CD4-positive, alpha-beta T cell (primary cell): ENCODE data around the gene PDCD10. TPM values are rescaled to one million over a fixed set of nuclear protein-coding genes. Genes with fewer than 3 reads are reported as not detected.

ENCODE experiments used
- ATAC-seq: fragments of 200-7000 bp; cut with Tn5 transposase; one replicate; pipeline ENCODE4 v1.10.0; 2022; ENCODE audit warnings: mild to moderate bottlenecking; ENCODE audit not compliant: poor library complexity
- CTCF ChIA-PET: fragments of 350-600 bp; sonication (Branson Sonifier 250); formaldehyde crosslinking; loops from one replicate; lab custom pipeline; 2021; ENCODE audit warnings: antibody characterized with exemption, inconsistent platforms; lab: Charles Lee
- POLR2A ChIA-PET: fragments of 350-600 bp; sonication (Branson Sonifier 250); formaldehyde crosslinking; loops from one replicate; lab custom pipeline; 2021; ENCODE audit warnings: antibody characterized with exemption, inconsistent platforms; lab: Charles Lee
- DNase-seq, 14 experiments: peaks; one replicate each; pipeline ENCODE4 v3.0.0-alpha.2; 2013 to 2020; ENCODE audit warnings: mixed read lengths in 2 of 14
- H3K27ac ChIP-seq, 2 donors: one replicate each; pipeline versions ENCODE4 v1.5.1 to v1.7.0; 2013; ENCODE audit warnings: low read length in 2 of 2, low read depth in 1 of 2, mild to moderate bottlenecking in 1 of 2
- H3K27me3 ChIP-seq, 2 experiments: 1 replicate in 1 of 2; 2 replicates in 1 of 2; pipeline versions ENCODE4 v1.6.1 to v1.7.0; 2013; ENCODE audit warnings: low read length in 2 of 2, control low read depth in 1 of 2, mild to moderate bottlenecking in 1 of 2, moderate library complexity in 1 of 2; ENCODE audit not compliant: insufficient read depth in 2 of 2, control insufficient read depth in 1 of 2
- H3K36me3 ChIP-seq: one replicate; pipeline ENCODE4 v1.6.1; 2013; ENCODE audit warnings: low read length, control low read depth; ENCODE audit not compliant: insufficient read depth
- H3K4me1 ChIP-seq: one replicate; pipeline ENCODE4 v1.6.1; 2013; ENCODE audit warnings: low read length, control low read depth; ENCODE audit not compliant: insufficient read depth
- H3K4me3 ChIP-seq: one replicate; pipeline ENCODE4 v1.5.1; 2013; ENCODE audit warnings: mild to moderate bottlenecking, low read length, moderate library complexity
- H3K9me3 ChIP-seq, 2 experiments: 1 replicate in 1 of 2; 2 replicates in 1 of 2; pipeline versions ENCODE4 v1.6.1 to v1.7.0; 2013; ENCODE audit warnings: low read length in 2 of 2, mild to moderate bottlenecking in 2 of 2, control low read depth in 1 of 2, moderate library complexity in 1 of 2; ENCODE audit not compliant: control insufficient read depth in 1 of 2, insufficient read depth in 1 of 2
- H3K27ac Mint-ChIP-seq: one replicate; pipeline ENCODE4 v1.8.0; 2020; ENCODE audit warnings: mixed read lengths
- H3K27me3 Mint-ChIP-seq: one replicate; pipeline ENCODE4 v1.8.0; 2021; ENCODE audit warnings: mixed read lengths
- H3K36me3 Mint-ChIP-seq: one replicate; pipeline ENCODE4 v1.8.0; 2021; ENCODE audit warnings: low read depth, mixed read lengths
- H3K4me1 Mint-ChIP-seq: one replicate; pipeline ENCODE4 v1.8.0; 2021; ENCODE audit warnings: low read depth, mixed read lengths
- H3K4me3 Mint-ChIP-seq: one replicate; pipeline ENCODE4 v1.8.0; 2020; ENCODE audit warnings: mild to moderate bottlenecking, mixed read lengths
- H3K9me3 Mint-ChIP-seq: one replicate; pipeline ENCODE4 v1.8.0; 2020; ENCODE audit warnings: mixed read lengths
- intact Hi-C, 2 experiments: fragments of 100-400 bp; cut with DNase I in 1 of 2; cut with micrococcal nuclease in 1 of 2; formaldehyde crosslinking; loops; one replicate each; pipeline versions ENCODE4 v1.15.1 to v1.9.0; 2023 to 2025; cut with DNase I, micrococcal nuclease
- total RNA-seq, 174 experiments: library from RNA in 2 of 174; stranded (reverse) in 2 of 174; gene quantifications; one replicate each; pipeline ENCODE4 v1.2.3 and lab custom pipeline; 2021 to 2026
- TF ChIP-seq, protein P1 (sequence below): fragments of 200-600 bp; IDR thresholded peaks from one replicate; pipeline ENCODE4 v1.8.0; 2022; ENCODE audit warnings: antibody characterized with exemption, mild to moderate bottlenecking

The PDCD10 gene
- total RNA-seq, 2 experiments from 2014 or later: 19.0 to 22.8 TPM

DNA sequence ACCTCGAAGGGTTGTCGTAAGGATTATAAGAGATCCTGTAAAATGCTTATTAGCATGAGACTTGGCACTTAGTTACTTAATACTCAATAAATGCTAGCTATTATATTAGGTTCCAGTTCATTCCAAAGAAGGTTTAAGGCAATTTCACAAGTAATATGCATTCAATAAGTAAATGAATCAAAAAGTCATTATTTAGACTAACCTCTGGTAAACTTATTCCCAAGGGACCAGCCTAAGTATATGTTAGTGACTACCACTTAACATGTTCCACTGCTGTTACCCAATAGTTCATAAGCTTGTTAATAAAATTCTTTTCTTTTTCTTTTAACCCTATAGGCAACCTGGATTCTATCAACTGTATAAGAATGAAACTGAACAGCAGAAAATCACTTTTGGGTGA lies 5.1 kb downstream of the PDCD10 start:
- TF ChIP-seq, protein P1, sequence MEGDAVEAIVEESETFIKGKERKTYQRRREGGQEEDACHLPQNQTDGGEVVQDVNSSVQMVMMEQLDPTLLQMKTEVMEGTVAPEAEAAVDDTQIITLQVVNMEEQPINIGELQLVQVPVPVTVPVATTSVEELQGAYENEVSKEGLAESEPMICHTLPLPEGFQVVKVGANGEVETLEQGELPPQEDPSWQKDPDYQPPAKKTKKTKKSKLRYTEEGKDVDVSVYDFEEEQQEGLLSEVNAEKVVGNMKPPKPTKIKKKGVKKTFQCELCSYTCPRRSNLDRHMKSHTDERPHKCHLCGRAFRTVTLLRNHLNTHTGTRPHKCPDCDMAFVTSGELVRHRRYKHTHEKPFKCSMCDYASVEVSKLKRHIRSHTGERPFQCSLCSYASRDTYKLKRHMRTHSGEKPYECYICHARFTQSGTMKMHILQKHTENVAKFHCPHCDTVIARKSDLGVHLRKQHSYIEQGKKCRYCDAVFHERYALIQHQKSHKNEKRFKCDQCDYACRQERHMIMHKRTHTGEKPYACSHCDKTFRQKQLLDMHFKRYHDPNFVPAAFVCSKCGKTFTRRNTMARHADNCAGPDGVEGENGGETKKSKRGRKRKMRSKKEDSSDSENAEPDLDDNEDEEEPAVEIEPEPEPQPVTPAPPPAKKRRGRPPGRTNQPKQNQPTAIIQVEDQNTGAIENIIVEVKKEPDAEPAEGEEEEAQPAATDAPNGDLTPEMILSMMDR: no peak
- Mint-ChIP-seq H3K4me3 (no peak overlapping the region), H3K27me3 (no peaks in the 10 kb centered on the region), H3K4me1 (peaks cover 50% of the 10 kb centered on the region), H3K27ac (no peak overlapping the region), H3K36me3 (peaks cover 12% of the 10 kb centered on the region), H3K9me3 (no peaks in the 10 kb centered on the region)
- intact Hi-C loops: no loop called here
- H3K27me3 ChIP-seq: no peaks in the 10 kb centered on the region
- peaks cover under 1% of the 10 kb centered on the region for H3K36me3 ChIP-seq
- CTCF ChIA-PET: interaction anchor here (0.8 kb wide), 1 partner anchor 13 kb away, joined by 4 read pairs; no protein-coding TSS in a partner anchor
- ATAC-seq (no peak), DNase-seq (no peak)
- POLR2A ChIA-PET: no interaction called here
- no peak overlapping the region for H3K4me3 ChIP-seq
- no peak overlapping the region for H3K27ac ChIP-seq
- H3K4me1 ChIP-seq: peaks cover 12% of the 10 kb centered on the region
- H3K9me3 ChIP-seq: no peaks in the 10 kb centered on the region

DNA sequence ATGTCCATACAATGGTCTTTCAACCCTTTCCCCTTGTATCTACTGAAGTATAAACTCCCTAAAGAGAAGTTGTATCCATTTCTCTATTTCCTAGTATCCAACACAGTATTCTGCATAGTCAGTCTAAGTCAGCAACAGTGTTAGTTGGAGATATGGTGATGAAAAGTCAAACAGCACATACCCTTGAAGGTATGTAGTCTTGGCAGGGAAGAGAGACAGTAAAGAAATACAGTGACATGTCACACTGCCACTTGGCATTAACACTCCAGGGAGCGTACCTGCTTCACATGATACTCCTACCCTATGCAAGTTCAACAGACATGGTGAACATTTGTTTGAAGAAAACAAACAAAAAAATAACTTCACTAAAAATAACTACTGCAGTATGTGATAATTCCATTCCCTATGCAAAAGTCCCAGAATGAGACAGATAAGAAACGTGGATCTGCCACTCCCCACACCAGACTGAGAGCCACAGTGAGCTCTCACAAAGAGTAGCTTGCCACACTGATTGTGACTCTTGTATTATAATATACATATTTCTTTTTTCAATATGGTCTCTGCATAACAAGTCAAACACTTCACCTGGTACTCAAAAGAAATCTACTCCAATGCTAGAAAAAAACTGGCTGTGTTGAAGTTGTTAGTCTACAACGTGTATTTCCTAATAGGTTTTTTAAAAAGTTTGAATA lies 5.9 kb downstream of the PDCD10 start:
- DNase-seq (no peak), ATAC-seq (no peak)
- Histone ChIP-seq H3K27me3 (no peaks in the 10 kb centered on the region), H3K9me3 (no peaks in the 10 kb centered on the region), H3K27ac (no peak overlapping the region), H3K4me1 (peaks cover 12% of the 10 kb centered on the region), H3K36me3 (peaks cover 2% of the 10 kb centered on the region), H3K4me3 (no peak overlapping the region)
- peaks cover 58% of the 10 kb centered on the region for H3K4me1 Mint-ChIP-seq
- POLR2A ChIA-PET: no interaction called here
- CTCF ChIA-PET: no interaction called here
- no peaks in the 10 kb centered on the region for H3K9me3 Mint-ChIP-seq
- peaks cover 20% of the 10 kb centered on the region for H3K36me3 Mint-ChIP-seq
- H3K27me3 Mint-ChIP-seq: no peaks in the 10 kb centered on the region
- TF ChIP-seq, protein P1: no peak
- no peak overlapping the region for H3K4me3 Mint-ChIP-seq
- H3K27ac Mint-ChIP-seq: peak overlapping the region; percentile 5
- intact Hi-C loops: no loop called here

DNA sequence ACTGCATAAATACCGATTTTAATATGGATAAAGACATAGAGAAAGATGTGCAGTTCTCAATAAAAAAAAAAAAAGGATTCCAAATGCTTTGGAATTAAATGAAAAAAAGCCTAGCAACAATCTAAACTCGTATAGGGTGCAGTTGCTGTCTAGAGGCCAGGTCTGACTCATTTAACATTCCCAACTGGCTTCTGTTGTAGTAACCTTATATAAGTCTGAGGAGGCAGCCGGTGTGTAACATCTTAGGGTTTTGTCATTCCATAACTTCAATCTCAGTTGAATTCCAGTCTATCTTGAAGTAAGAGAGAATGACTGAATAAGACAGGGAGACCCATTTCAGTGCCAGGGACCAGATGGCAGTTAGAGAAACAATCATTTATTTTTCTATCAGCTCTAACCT lies 6.5 kb downstream of the PDCD10 start:
- H3K9me3 Mint-ChIP-seq: no peaks in the 10 kb centered on the region
- ChIA-PET POLR2A (no interaction called here), CTCF (no interaction called here)
- H3K4me3 Mint-ChIP-seq: no peak overlapping the region
- ATAC-seq (no peak), DNase-seq (no peak)
- Histone ChIP-seq H3K4me3 (no peak overlapping the region), H3K9me3 (no peaks in the 10 kb centered on the region), H3K4me1 (peaks cover 12% of the 10 kb centered on the region), H3K36me3 (peaks cover 2% of the 10 kb centered on the region), H3K27ac (no peak overlapping the region), H3K27me3 (no peaks in the 10 kb centered on the region)
- H3K36me3 Mint-ChIP-seq: peaks cover 26% of the 10 kb centered on the region
- H3K4me1 Mint-ChIP-seq: peaks cover 64% of the 10 kb centered on the region
- TF ChIP-seq, protein P1: no peak
- peak overlapping the region; percentile 5 for H3K27ac Mint-ChIP-seq
- intact Hi-C loops: no loop called here
- H3K27me3 Mint-ChIP-seq: no peaks in the 10 kb centered on the region
